ENCODE results near the gene CEP19.

The CEP19 gene

DNA sequence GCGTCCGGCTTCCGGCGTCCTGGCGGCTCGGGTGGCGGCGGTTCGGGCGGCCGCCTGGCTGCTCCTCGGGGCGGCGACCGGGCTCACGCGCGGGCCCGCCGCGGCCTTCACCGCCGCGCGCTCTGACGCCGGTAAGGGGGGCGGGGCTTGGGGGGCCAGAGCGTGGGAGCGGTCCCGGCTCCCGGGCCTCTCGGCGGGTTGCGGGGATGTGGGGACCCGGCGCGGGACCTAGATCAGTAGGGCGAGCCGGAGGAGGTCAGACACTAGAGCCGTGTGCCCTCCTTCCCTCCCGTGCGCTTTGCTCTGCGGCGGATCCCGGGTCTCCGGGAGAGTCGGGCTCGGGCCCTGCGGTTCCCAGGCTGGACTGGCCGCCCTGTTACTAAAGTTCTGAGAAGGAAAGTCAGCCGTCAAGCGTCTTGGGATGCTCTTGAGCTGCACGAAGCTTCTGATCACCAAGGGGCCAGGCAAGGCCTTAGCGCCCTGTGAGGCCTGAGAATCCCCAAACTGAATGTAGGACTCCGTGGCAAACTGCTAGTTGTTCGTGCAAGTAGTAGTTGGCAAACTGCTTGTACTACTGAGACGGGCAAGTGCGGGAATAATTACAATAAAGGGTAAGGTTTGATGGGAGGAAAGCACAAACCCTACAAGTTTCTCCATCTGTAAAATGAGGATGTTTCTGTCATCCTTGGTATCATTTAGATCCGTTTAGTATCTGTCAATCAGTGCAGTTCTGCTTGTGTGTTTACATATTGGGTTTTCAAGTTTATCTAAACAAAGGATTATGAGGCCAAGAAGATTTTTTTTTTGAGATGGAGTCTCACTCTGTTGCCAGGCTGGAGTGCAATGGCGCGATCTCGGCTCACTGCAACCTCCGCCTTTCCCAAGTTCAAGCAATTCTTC is 714 bp upstream of the CEP19 start:
- DNase-seq, result peak in 45 of 58 donors; percentile 34 to 91 (median 68)

DNA sequence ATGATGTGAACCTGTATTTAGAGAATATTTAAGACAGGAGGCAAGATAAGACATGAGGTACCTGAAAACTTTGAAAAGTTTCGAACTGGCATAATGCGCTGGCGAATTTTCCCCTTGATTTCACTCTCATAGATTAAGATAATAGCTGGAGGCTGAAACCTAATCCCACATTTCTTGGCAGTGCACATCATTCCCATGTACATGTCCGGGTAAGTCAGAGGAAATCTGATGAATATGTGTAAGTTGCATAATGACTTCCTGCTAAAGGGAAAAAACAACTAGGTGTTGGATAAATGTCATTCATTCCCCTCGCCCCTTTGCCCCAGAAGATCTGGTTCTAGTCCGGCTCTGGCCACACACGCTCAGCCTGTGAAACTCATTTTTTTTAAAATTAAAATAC is 3.6 kb downstream of the CEP19 start:
- no peak for DNase-seq

DNA sequence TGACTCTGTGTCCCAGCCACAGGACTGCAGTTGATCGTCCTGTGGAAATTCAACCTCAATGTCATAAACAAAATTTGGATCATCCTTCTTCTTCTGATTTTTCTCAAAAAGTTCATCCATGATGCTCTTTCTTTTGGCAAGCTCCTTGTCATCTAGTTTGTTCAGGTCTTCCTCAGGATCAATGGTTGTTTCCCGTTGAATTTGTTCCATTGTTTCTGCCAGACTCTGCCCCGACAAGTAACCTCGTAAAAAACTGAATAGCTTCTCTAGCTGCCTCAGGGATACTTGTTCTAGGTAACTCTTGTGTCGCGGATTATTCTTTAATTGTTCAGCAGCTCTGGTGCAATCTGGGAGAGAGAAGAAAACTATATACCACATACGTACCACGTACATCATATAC is 4.5 kb downstream of the CEP19 start:
- DNase-seq, result no peak

DNA sequence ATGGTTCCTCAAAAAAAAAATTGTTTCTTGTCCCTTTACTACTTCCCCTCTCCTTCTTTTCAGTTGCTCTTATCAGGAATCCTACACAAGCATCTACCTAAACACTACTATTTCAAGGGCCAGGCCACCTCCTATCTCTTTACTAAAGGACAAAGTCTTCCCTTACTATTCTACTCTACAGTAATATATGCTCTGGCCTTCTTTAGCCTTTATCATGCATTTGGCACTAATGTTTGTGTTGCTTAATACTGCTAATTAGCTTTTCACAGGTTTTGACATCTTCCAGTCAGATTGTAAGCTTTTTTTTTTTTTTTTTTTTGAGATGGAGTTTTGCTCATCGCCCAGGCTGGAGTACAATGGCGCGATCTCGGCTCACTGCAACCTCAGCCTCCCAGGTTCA is 5.3 kb downstream of the CEP19 start:
- DNase-seq, result no peak

DNA sequence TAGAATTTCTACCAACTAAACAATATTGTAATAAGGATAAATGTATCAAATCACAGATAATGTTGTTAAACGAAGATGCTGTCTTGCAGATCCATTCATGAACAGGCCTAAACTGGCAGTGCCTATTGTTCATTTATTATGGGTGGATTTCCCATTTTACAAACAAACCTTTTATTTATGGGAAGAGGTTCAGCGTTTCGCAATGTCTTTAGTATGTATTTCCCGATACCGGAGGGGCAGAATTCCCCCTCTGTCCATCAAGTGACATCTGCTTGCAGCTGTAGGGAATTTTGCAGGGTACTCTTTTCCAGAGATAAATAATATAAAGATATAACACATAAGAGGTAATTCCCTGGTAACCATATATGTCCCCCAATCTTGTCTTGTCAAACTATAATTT is 5.7 kb downstream of the CEP19 start:
- no peak for DNase-seq

DNA sequence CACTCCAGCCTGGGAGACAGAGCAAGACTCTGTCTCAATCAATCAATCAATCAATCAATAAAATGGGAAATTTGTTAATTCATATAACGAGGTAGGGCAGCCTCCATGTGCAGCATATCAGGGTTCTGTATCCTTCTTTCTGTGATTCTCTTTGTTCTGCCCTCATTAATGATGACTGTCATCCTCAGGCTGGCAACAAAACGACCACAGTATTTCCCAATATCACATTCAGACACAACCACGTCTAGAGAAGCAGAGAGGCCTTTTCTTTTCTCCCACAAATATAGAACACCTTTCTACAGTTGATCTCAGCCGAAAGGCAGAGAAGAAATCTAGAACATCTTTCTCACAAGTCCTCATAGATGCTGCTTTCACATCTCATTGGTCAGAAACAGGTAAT is 11.2 kb downstream of the CEP19 start:
- DNase-seq, result no peak

DNA sequence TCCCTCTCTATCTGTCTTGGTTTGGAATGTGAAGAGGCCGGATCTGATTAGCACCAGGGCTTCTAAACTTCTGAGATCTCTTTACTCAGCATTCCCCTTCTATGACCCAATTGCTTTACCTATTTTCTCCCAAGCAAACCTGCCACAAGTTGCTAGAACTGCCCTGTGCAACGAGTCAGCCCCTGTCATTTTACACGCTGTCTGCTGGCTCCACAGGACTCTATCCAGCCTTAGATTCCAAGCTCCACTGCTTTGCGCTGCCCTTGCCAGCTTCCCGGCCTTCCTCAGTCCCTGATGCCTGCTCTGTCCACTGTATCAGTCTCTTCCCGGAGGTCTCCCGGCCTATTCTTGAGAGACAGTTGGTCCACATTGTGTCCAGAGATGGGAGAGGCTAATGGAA is 12.3 kb downstream of the CEP19 start:
- no peak for DNase-seq

DNA sequence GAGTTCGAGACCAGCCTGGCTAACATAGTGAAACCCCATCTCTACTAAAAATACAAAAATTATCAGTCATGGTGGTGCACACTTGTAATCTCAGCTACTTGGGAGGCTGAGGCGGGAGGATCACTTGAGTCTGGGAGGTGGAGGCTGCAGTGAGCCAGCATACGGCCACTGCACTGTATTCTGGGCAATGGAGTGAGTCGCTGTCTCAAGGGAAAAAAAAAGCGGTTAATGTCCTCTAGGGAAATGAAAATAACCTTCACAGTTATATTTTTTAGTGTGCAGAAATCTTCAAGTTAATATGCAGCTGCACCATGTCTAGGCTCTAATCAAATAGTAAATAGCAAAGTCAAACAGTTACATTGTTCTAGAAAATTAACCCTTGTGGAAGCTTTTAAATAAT is 14.8 kb downstream of the CEP19 start:
- no peak for DNase-seq

DNA sequence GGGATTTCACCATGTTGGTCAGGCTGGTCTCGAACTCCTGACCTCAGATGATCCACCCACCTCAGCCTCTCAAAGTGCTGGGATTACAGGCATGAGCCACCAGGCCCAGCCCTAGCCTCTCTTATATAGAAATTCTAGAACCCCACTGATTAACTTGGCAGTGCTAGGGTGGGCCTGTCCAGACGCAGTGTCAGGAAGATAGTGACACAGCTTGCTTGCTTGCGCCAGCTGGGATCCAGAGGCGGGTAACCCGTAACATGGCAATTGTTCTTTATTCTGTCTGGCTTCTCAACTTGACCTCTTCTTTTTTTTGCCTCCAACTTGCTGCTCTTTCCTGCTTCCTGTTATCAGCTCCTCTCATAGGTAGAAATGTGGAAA is 16.2 kb downstream of the CEP19 start:
- no peak for DNase-seq

DNA sequence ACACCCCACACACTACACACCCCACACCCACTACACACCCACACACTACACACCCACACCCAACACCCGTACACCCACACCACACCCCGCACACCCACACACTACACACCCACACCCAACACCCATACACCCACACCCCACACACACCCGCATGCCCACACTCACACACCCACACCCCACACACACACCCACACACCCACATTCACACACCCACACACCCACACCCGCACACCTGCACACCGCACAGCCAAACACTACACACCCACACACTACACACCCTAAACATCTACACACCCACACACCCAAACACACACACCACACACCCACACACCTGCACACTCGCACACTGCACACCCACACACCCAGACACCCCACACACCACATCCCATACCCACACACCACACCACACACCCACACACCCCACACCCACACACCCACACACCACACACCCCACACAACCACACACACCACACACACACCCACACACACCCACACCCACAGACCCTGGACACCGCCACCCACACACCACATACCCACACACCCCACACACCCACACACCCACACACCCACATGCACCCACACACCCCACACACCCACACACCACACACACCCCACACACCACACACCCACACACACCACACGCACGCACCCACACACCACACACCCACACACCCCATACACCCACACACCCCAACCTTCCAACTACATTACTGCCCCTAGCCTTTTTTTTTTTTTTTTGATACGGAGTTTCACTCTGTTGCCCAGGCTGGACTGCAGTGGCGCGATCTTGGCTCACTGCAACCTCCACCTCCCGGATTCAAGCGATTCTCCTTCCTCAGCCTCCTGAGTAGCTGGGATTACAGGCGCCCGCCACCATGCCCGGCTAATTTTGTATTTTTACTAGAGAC is 16.9 kb downstream of the CEP19 start:
- peak in 2 of 58 donors; percentile 13 to 75 for DNase-seq

DNA sequence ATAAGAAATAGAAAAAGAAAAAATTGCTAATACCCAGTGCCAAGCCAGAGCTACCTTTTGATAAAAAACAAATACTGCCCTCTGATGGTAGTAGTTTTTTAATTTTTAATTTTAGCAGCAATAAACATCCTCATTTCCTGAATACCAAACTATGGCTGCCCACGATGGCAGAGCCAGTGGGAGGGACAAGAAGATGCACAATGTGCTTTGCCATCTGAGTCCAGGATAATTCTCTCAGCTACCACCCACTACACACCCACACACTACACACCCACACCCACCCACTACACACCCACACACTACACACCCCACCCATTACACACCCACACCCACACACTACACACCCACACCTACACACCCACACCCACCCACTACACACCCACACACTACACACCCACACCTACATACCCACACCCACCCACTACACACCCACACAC is 17.8 kb downstream of the CEP19 start:
- DNase-seq, result no peak

DNA sequence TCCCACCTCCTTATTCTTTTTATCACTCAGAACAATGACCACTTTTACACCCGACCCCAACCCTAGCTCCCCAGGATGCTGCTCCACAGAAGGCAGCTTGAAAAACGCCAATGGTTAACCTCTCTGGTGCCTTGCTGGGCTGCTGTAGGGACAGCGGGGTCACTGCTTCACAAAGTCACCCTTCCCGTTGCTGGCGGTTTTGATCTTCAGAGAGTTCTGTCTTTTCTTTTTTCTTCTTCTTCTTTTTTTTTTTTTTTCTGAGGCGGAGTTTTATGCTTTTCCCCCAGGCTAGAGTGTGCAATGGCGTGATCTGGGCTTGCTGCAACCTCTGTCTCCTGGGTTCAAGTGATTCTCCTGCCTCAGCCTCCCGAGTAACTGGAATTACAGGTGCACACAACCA is 20.7 kb downstream of the CEP19 start:
- DNase-seq, result no peak

DNA sequence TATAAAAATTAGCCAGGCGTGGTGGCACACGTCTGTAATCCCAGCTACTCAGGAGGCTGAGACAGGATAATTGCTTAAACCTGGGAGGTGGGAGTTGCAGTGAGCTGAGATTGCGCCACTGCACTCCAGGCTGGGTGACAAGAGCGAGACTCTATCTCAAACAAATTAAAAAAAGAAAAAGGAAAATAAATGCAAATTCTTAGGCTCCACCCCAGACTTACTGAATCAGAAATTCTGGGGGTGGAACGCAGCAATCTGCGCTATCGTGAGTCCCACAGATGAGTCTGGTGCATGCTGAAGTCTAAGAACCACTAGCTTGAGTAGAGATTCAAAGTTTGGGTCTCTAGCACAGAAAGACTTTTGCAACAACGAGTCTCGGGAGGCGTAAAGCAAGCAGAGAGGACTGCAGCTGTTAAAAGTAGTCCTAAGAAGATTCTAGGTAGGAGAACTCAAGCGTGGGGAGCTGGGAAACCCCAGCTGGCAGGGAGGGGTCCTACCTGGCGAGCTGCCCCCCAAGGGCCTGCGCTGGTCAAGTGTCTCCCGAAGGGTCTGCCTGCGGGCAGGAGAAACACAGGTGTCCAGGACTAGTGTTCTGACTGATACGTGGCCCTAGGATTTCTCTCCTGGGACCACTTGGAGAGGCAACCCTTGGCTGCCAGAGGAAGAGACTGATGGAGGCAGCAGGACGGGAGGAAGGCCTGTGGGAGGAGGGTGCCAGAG is 21.9 kb downstream of the CEP19 start:
- DNase-seq, result peak in 1 of 58 donors; percentile 7

DNA sequence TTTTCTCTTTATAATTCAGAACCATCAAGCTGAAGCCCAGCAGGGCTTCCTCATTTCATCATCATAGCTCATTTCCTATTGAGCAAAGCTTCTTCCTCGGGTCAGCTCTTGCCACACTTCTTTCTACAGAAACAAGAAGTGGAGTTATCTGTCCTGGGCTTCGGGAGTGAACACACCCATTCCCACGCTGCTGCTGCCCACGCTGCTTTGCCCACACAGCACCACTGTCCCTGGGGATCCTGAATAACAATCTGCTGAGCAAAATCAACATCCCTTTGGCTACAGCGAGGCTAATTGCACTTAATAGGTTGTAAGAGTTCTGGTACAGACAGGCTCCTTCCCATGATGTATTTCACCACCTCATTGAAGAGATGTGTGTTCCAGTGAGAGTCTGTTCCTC is 23.7 kb downstream of the CEP19 start:
- DNase-seq, result peak in 4 of 58 donors; percentile 2 to 30 (median 15)

DNA sequence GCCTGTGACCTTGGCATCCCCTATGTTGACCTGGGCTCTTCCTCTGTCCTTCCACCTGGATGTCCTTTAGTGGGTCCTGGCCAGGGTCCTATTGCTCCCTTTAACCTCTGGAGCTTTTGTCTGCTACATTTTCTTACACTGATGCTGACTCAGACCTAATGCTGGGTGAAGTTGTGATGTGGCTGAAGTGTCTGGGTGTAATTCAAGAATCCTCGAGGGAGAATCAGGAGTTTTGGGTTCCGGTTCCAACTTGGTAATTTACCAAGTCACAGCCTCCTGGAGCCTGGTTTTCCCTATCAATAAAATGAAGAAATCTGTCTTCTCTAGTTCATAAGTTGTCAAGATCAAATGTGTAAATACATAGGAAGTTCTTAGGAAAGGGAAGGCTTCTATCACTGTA is 25.6 kb downstream of the CEP19 start:
- no peak for DNase-seq

DNA sequence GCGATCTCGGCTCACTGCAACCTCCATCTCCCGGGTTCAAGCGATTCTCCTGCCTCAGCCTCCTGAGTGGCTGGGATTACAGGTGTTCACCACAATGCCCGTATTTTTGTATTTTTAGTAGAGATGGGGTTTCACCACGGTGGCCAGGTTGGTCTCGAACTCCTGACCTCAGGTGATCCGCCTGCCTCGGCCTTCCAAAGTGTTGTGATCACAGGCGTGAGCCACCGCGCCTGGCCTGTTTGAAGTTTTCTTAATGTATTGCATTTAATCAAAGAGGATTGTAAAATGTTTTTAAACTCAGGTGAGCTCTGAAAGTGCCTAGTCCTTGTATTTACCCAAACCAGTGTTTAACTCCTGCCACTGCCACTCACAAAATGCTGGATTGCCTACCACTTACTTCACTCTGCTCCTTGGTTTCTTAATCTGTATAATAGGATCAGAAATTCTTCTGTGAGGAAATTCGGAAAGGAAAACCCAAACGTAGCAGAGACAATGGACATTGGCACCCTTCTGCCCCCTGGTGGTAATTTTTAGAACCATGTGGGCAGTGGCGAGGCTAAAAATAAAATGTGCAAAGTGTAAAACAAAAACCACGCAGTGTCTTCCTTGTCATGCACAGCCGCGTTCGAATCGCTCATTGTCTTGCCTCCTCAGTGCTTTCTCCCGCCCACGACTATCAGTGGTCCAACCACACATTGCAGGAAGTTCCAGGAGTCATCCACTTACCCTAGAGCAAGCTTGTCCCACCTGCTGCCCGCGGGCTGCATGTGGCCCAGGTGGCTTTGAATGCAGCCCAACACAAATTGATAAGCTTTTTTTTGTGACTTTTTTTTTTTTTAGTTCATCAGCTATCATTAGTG is 27.3 kb downstream of the CEP19 start:
- peak in 50 of 58 donors; percentile 2 to 63 (median 23) for DNase-seq

DNA sequence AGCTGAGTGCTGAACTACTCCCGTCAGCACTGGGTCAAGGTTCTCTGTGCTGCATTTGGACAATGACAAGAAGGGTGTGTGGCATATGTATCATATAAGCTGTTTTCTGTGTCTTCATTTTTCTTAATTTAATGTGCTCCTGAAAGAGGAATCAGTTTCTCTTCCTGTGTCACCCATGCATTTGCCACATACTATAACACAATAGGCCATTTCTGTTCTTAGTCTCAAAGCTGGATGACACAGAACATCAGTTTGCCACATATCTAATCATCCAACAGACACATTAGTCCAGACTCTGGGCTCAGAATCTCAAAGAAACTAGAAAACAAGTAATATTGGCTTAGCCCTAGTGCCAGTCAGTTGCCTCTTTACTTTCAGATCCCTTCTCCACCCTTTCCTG is 34.1 kb downstream of the CEP19 start:
- no peak for DNase-seq

DNA sequence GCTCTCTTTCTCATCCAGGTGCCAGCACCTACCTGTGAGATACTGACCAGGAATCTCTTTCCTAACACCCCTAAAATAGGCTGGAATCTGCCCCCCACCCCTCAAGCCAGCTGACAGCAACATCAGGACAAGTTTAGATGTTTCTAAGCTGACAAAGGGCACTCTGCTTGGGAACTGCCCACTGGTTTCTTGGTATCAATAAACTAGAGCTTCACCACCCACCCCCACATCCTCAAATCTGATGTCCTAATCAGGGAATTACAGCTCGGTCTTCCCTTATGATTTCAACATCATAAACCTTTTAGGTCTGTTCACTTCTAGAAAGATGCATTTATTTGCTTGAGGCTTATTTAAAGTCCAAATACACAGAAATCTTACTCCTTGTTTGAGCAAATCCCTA is 34.7 kb downstream of the CEP19 start:
- no peak for DNase-seq

DNA sequence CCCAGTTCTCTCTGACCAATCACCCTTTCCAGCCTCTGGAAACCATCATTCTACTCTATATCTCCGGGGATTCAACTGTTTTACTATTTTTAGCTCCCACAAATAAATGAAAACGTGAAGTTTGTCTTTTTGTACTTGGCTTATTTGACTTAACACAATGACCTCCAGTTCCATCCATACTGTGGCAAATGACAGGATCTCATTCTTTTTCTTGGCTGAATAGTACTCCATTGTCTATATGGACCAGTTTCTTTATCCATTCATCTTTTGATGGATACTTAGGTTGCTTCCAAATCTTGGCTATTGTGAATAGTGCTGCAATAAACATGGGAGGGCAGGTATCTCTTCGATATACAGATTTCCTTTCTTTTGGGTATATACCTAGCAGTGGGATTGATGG is 38.4 kb downstream of the CEP19 start:
- no peak for DNase-seq

DNA sequence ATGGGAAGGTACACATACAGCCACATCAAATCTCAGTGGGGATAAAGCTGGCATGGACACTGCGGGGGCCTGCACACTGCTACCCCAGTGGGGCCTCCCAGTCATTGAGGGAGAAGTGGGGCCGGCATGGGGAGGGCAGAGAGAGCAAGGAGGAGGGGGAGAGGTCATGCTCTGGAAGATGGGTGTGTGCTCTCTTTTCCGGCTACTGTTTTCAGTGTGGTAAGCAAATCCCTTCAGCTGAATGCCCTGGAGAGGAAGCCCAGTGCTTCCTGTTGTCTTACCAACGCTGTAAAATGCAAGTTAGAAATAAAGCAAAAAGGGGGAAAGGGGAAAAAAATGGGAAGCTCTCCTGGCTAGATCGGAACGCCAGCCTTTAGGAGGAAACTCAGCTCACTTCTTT is 41.7 kb downstream of the CEP19 start:
- DNase-seq, result no peak
